Stimulated activated CD4-positive, alpha-beta T cell treated with anti-CD3 and anti-CD28 coated beads, Interleukin-4, amount 100 ng/mL, for 24 hours (primary cell): ENCODE measurements around the gene IL1RAPL1.

Experiments
- DNase-seq: peaks from one replicate; pipeline ENCODE4 v3.0.0-alpha.2; 2020

IL1RAPL1 gene

DNA sequence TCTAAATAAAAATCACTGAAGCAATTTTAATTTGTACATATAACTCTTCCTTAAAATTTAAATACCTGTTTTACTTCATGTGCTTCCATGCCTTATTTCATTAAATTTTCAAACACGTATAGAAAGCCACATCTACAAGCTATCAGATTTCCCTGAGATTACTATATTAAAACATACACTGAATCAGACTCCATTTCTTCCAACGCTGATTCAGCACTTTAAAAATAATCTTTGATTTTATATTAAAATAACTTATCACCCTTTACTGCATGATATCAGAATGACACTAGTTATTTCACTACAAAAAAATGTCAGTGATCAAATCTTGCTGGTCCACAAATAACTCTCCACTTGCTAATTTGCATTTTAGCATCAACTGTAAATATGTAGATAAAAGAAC, 550.8 kb downstream of the IL1RAPL1 start:
- no peak for DNase-seq

DNA sequence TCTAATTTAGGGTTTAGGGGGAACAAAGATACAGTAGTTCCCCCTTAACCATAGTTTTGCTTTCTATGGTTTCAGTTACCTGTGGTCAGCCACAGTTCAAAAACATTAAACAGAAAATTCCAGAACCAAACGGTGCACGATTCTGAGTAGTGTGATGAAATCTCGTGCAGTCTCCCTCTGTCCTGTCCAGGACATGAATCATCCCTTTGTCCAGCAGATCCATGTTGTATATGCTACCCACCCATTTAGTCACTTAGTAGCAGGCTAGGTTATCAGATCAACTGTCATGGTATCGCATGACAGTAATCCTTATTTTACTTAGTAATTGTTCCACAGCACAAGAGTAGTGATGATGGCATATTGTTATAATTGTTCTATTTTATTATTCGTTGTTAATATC, 556.1 kb downstream of the IL1RAPL1 start:
- DNase-seq: no peak

DNA sequence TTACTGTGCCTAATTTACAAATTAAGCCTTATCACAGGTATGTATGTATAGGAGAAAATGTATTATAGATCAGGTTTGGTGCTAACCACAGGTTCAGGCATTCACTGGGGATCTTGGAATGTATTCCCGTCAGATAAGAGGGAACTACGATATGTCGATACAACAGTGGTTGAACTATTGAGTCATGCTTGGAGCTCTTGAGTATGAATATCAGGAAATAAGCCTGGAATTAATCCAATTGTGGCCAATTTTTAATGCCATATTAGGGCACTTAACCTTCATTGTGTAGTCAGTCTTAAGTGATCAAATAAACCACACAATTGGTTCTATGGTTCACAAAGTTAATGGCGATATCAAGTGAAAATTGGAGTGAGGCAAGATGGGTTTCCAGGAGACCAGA, 556.5 kb downstream of the IL1RAPL1 start:
- no peak for DNase-seq

DNA sequence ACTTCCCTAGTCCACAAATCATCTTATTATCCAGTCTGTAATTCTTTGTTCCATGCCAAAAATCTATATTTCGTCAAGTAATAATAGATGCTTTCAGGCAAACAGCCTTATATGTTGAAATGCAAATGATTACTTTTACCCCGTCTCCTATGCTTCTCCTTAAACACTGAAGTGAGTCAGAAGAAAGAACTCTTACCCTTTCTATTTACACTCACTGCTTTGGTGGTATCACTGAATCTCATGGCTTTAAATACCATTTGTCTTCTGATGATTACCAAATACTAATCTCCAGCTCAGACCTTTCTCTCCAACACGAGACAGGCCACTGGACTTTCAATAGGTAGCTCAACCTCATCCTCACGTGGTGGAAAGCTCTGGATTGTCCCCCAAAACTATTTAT, 558.1 kb downstream of the IL1RAPL1 start:
- no peak for DNase-seq

DNA sequence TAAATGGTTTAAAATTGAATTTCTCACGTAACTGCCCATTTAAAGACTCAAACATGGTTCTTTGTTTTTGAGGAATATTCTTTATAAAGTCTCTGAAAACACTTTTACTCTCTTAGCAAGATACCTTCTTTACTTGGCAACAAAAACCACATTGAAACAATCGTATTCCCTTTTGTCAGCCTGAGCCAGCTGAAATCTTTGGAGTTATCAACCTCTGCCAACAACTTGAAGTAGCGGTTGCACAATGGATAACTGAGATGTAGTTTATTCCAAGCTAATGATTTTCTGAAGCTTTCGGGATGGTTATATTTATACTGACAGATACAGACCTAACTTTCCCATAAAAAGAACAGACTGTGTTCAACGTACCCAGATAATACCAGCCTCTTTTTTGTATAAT, 561.3 kb downstream of the IL1RAPL1 start:
- no peak for DNase-seq

DNA sequence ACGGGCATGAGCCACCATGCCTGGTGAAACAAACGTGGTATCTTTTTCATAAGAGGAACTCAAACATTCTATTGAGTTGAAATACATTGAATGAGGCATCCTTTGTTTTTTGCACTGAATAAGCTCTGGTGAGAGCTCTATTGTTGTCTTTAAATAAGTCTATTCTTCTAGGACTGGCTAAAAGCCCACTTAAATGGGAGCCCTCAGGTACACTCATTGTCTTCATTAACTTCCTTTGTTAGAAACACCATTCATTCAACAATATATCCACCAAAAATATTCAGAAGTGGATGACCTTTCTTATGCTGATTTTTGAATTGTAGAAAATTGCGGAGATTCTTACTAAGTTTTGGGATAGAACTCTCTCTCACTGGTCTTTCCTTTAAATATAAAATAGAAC, 568.0 kb downstream of the IL1RAPL1 start:
- no peak for DNase-seq

DNA sequence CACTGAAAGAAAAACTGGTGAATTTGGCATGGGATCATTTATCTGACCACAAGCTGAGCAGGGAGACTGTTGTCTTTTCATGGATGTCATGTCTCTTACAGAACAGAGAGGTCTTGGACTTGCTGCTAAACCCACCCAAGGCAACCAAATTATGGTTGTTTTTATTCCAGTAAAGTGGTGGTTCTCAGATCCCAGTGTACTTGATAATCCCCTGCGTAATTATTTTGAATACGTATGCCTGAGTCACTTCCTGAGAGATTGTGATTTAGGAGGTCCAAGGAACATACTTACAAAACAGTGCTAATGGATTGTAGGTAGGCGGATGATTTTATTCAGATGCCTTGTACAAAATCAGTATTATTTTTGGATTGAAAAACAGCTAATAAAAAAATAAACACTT, 585.6 kb downstream of the IL1RAPL1 start:
- DNase-seq: no peak

DNA sequence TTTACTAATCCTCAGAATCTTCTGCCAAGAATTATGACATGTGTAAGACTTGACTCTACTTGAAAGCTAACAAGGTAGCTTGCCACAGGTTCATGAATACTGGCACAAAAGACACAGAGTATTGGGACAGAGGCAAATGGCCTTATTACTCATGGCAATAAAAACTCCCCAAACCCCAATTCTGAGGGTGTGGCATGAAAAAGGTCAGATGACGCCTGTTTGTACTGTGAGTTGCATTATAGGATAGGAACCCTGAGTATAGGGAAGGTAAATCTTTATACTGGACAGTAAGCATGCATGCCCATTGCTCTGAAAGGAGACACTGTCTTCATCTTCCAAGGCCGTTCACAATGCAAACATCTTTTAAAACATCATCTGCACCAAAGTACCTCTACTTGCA, 600.0 kb downstream of the IL1RAPL1 start:
- DNase-seq: no peak

DNA sequence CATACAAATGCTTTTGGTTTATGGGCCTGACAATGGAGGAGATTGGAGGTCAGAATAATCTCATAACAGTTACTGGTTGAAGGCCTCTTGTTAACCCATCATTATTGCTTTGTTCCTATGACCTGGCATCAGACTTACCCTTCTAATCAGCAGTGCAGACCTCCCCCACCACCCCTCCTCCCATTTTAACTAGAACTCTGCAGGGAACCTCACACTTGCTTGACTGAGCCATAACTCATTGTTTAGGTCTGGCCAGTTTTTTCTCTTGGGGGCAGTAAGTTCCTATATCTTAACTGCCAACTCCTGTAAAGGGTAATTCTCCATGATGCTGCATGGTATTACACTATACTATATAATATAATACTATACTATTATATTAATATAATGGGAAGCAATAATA, 609.3 kb downstream of the IL1RAPL1 start:
- DNase-seq: no peak

DNA sequence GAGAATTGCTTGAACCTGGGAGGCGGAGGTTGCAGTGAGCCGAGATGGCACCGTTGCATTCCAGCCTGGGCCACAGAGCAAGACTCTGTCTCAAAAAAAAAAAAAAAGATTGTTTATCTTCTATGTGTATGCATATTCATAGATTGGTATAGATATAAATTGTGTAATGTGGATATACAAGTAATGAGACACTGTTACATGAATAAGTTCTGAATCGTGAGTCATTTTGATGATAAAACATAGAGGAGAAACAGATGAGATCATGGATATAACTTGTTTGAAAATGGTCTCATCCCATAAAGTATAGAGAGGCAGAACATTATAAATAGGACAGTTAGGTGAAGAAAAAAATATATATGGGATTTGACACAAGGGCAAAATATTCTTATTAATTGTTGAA, 628.0 kb downstream of the IL1RAPL1 start:
- no peak for DNase-seq

DNA sequence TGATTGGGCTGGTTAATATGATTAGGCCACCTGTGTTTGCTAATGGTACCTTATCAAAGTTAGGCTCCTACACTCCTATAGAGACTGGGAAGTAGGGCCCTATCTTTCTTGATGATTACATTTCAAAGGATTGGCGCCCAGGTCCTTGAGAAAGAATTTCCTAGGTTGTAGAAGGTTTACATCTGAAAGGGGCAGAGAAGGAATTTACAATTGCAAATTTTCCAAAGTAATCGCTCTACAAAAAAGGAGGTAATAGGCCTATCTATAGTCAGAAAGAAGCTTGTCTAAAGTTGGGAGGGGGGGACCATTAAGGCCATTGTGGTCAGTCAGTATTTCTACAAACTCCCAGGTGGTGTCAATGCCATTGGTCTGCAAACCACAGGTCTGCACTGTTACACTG, 638.4 kb downstream of the IL1RAPL1 start:
- no peak for DNase-seq

DNA sequence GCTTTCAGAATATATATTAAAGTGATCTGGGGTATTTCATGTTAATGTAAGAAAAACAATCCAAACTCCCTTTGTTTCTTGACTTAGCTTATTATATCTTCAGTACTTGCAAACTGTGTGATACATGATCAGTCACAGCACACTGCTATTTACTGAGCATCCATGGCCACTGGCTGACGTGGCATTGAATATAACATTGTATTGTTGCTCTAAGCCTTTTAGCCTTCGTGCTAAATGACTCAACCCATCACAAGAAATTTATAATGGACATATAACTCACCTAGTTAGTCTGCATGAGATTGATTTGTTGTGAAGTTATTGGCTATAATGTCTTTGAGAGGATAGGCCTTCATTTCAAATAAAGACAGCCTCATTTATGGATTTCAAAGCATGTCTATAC, 642.6 kb downstream of the IL1RAPL1 start:
- DNase-seq: no peak

DNA sequence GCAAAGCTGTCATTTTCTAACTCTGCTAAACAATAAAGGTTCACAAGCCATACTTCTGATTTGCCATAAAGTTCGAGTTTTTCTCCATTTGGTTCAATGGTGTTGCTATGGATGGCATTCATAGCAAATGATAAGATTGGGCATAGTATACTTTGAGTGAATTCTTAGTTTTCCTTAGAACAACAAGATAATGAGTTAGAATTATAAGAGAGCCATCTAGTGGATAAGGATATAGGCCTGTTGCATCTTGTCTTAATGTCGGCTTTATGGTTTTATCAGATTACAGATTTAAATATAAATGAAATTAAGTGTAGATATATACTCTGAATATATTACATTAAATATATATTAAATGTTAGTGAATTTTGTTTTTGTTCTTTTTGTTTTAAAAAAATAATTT, 644.6 kb downstream of the IL1RAPL1 start:
- DNase-seq: no peak

DNA sequence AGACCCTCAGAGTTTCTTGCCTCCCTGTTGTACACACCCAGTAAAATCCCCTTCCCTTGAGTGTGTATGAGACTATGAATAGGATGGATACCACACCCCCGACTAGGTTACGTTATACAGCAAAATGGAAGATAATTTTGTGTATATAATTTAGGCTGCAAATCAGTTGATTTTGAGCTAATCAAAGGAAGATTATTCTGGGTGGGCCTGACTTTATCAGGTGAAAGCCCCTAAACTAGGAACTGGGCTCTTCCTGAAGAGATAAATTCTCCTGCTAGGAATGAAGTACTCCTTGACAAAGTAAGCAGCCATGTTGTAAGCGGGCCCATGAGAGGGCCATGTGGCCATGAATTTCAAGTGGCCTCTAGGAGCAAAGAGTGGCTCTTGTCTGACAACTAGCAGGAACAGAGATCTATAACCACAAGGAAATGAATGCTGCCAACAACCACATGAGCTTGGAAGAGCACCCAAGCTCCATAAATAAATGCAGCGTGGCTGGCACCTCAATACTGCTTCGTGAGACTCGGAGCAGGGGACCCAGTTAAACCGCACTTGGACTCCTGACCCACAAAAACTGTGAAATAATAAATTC, 646.4 kb downstream of the IL1RAPL1 start:
- DNase-seq: no peak

DNA sequence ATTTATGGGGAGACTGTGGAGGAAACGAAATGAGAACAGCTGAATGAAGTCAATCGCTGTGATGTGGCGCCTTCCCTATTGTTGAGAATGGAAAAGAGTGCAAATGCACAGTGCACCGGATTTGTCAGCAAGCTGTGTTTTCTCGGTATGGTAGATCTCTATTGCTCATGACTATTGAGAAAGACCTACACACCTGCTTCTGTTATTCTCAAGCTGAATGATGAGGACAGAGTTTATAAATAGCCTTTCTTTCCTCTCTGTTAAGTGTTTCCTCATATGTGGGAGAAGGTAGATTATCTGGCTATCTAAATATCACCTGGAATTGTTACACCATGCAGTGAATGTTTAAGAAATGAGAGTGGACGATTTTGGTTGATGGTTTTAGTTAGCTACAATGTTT, 650.7 kb downstream of the IL1RAPL1 start:
- no peak for DNase-seq

DNA sequence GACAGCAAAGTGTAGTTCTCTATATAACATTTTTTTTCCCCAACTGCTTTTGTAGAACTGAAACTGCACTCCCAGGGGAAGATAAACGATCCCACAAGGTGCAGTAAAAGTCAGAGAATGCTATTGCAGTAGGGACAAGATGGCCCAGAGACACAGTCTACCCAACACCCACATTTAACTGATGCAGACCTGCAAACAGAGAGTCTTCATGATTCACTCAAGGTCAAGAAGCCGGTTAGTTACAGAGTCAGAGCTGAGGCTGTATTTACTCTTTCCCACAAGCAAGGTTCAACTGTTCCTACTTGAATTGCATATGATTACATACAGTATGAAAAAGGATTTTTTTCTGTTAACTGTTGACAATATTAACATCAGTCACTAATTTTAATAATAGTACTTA, 654.6 kb downstream of the IL1RAPL1 start:
- DNase-seq: no peak

DNA sequence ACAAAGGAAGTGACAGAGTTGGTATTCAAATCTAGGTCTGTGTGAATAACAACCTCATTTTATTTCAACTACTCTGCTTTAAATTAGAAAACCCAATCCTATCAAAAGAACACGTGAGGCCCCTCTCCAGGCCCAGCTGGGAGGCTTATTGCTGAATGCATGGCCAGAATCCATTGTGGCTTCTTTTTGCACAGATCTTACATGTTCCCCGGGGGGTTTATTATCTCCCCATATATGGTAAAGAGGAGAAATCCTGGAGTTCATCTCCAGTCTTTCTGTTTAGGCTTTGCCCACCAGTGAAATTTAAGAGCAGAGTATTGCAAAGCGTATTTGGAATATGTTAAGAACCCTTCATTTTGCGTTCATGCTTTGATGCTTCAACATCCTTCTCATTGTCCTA, 655.6 kb downstream of the IL1RAPL1 start:
- DNase-seq: no peak

DNA sequence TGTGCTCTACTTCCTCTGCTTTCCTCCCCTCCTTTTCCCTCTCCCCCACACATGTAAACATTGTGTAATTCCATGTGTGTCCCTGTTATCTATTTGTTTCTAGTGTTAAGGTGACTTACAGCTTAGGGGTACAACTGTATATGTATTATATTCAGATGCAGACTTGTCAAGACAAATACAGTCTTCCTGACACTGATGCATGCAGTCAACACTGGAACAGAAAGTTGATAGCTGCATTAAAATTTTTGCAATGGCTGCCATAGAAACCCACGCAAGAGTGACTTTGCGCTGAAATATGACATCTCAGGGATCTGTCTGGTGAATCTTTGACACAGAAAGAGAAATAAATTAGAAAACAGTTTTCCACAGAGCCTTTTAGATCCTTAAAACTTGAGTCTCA, 656.7 kb downstream of the IL1RAPL1 start:
- DNase-seq: no peak

DNA sequence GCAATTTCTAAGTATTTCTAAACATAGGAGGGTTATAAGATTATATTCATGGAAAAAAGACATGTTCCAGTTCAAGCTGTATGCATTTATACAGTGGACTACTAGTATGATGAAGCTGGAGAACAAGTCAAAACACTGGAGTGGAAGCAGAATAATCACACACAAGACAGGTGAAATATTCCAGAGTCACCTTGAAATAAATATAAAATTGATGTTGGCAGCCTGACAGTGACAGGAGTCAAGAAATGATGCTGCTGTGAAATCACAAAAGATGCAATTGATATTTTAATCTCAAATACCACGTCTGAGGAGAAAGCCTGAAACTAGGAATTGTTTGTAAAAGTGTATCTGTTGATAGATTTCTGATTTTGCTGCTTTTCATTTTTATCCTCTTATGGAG, 667.3 kb downstream of the IL1RAPL1 start:
- no peak for DNase-seq

DNA sequence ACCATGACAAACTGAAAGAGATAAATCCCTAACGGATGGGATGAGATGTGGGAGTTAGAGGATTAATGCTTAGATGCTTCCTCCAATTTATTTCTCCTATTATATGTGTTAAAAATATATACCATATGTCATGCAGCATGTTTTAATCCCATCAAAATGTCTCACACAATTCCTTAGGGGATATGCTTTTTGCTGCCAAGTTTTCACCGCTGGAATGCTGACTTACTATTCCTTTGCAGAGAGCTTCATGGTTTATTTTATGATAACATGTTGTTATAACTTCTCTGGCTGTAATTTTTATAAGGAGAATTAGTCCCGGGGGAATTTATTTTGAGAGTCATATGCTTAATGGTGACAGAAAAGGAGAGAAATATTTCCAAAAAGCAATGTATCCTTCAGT, 670.3 kb downstream of the IL1RAPL1 start:
- DNase-seq: no peak

DNA sequence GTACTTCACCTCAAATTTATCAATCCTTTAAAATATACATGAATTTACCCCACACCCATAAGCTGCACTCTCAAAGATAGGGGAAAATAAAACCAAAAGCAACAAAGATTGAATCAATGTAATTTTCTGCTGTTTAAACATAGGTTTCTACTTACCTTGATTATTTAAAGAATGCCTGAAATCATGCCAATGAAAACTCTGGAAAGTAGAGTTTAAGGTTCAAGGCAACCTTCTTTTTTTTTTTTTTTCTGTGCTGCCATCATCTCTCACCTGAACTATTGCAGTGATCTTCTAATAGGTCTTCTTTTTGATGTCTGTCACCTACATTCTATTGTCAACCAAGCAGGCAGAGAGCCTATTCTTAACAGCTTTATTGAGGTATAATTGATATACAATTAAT, 682.1 kb downstream of the IL1RAPL1 start:
- no peak for DNase-seq

DNA sequence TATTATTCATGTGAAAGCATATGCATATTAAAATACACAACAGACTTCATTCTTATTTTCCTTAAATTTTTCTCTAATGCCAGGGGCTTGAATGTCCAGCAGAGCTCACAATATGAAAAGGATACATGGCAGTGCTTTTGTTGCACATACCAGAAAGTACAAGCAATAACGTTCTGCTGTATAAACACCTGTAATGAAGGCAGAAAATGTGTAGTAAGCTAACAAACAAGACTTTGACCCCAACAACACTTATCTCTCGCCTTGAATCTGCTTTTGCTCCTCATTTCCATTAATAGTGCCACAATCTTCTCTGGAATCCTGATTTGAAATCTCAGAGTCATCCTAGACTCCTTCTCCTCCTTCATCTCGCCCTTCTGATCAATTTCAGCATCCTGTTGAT, 687.3 kb downstream of the IL1RAPL1 start:
- DNase-seq: no peak

DNA sequence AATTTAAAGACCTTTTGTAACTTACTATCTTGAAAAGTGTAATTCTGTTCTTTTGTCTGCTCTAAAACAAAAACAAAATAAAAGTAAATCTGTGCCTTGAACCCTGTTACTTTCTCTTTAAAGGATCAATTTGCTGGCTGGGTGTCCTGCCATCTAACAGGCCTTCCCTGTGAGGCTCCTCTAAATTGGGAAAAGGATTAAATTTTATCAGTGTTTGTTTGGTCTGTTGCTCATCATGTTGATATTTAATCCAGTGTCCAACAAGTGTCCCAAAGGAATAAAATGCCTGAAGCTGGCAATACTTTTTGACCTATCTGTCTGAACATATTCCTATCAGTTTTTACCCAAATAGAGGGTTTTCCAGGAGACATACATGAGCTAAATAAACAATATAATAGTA, 688.7 kb downstream of the IL1RAPL1 start:
- no peak for DNase-seq

DNA sequence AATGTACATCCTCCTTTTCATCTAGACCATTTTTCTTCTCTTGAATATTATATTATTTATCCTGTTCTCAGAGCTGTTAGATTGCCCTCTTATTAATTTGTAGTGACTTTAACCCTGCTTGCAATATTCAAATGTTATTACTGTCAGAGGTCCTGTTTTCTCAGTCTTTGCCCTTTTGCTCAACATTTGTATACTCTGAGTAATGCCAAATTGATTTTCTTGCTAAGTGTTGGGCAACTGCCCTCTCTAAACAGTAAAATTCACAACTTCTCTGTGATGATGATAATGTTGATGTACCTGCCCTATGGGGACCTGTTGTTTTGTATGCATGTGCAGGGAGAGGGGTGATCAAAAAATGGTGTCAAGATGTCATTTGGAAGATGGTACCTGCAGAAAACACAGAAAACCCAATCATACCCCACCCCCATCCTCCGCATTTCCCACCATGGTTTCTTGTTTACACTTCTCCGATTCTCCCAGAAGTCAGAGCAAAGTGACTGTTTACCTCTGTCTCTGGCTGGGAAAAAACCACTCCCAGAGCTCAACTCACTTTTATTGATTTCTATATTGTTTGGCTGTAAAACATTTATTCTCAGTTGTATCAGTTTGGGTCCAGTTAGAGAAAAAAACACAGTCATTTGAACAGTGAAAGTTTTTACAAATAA, 694.0 kb downstream of the IL1RAPL1 start:
- no peak for DNase-seq

DNA sequence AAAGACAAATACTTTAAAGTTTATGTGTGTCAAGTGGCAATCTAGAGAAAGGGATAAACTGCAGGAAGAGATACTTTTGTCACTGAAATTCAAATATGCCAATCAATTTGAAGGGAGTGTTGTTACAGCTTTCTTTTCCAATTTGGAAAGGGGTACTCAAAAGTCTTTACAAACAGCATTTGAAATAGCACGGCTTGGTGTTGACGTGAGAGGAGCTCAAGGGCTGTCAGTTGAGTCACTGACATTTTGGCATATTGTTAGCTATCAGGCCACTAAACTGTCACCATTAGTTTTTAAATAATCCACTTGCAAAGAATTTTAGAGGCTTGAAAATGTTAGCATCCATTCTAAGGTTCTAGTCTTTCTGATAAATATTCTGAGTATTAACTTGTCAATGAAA, 698.4 kb downstream of the IL1RAPL1 start:
- DNase-seq: no peak
